Testis (tissue), 3 donors: ENCODE results near the gene SPDEF. TPM values are rescaled to one million over a fixed set of nuclear protein-coding genes. Genes with fewer than 3 reads are reported as not detected.

Experiments
- DNase-seq: peaks from one replicate; pipeline ENCODE4 v3.0.0-alpha.2; 2019
- H3K27ac ChIP-seq, 2 donors: fragments of 200-600 bp; sonication (generic); one replicate each; pipeline ENCODE4 v1.5.1; 2019
- H3K27me3 ChIP-seq: fragments of 200-600 bp; sonication (generic); one replicate; pipeline ENCODE4 v1.5.1; 2019
- H3K36me3 ChIP-seq: fragments of 200-600 bp; sonication (generic); one replicate; pipeline ENCODE4 v1.5.1; 2017; ENCODE audit warnings: low read depth; ENCODE audit errors: missing control alignments
- H3K4me1 ChIP-seq: fragments of 200-600 bp; sonication (generic); one replicate; pipeline ENCODE4 v1.5.1; 2019
- H3K4me3 ChIP-seq, 2 donors: fragments of 200-600 bp; sonication (generic); one replicate each; pipeline ENCODE4 v1.5.1; 2017 to 2019
- H3K9me3 ChIP-seq: fragments of 200-600 bp; sonication (generic); one replicate; pipeline ENCODE4 v1.5.1; 2017
- POLR2A ChIP-seq: fragments of 450-650 bp; IDR thresholded peaks from one replicate; pipeline ENCODE4 v1.6.1; 2017; ENCODE audit warnings: antibody characterized with exemption, mild to moderate bottlenecking, moderate library complexity
- WGBS, 2 donors: methylation state at CpG; one replicate each; pipeline ENCODE4 v1.1.5; 2018; 5-methylcytosine and 5-hydroxymethylcytosine counted together
- intact Hi-C: fragments of 100-400 bp; cut with DNase I; formaldehyde crosslinking; loops from one replicate; pipeline ENCODE4 v1.15.1; 2023; ENCODE audit warnings: low total_unique reads
- polyA plus RNA-seq: library from polyadenylated mRNA; stranded (reverse); fragments of 350-450 nt; fragmentation: Illumina TruSeq; extraction: RNeasy Lipid Tissue Mini Kit (QIAGEN cat#74804); gene quantifications from one replicate; pipeline ENCODE4 v1.2.3, GENCODE V29; 2014; ENCODE audit warnings: low read depth, low replicate concordance; ENCODE audit not compliant: insufficient read depth
- total RNA-seq, 2 donors: library from RNA; depleted of rRNA; stranded (reverse); fragments of >200 nt; gene quantifications; one replicate each; pipeline ENCODE4 v1.2.3, GENCODE V29; 2016
- TF ChIP-seq, protein P1 (sequence below), 3 experiments: fragments of 450-650 bp in 2 of 3; fragments of 200-600 bp in 1 of 3; sonication (generic) in 1 of 3; IDR thresholded peaks; one replicate each; pipeline ENCODE4 v1.5.1; 2016 to 2019; ENCODE audit warnings: antibody characterized with exemption in 3 of 3, mild to moderate bottlenecking in 2 of 3, moderate library complexity in 1 of 3

The SPDEF gene
- total and polyA plus RNA-seq, 3 donors from 2014 or later = 0.33 to 0.62 (median 0.47) TPM

DNA sequence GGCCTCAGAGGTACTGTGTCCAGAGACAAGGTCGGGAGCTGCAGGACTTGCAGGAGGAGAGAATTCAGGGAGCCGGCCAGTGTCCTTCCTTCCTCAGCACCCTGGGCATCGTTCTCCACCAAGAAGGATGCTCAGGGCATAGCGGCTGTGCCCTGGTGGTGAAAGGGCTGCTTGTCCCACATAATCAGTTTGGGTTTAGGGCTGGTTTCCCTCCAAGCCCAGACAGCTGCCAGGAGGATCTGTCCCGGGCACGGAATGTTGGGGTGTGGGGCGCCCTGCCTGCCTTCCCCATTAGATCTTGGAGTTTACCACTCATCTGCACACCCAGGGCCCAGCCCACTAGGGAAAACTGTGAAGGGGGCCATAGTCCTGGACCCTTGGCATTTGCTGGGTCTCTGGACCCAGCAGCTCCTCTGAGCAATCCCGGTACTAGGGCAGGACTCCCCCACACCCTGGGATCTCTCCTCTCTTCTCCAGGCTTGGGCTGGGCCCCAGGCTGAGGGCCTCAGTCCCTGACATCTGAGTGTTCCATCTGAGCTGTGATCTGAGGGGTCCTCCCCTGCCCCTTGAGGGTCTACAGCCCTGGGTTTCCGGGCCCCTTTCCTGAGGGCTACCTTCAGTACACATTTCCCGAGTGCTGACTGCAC lies 18.6 kb upstream of the SPDEF start:
- 75 to 79% methylated on average over 7 to 10 of the region's 10 CpGs for WGBS, 2 donors
- H3K4me3 ChIP-seq = no peak overlapping the region
- H3K9me3 ChIP-seq = no peaks in the 10 kb centered on the region
- no peaks in the 10 kb centered on the region for H3K4me1 ChIP-seq
- no peak for DNase-seq
- H3K36me3 ChIP-seq = no peaks in the 10 kb centered on the region
- intact Hi-C loops = no loop called here
- no peaks in the 10 kb centered on the region for H3K27me3 ChIP-seq
- TF ChIP-seq, protein P1, sequence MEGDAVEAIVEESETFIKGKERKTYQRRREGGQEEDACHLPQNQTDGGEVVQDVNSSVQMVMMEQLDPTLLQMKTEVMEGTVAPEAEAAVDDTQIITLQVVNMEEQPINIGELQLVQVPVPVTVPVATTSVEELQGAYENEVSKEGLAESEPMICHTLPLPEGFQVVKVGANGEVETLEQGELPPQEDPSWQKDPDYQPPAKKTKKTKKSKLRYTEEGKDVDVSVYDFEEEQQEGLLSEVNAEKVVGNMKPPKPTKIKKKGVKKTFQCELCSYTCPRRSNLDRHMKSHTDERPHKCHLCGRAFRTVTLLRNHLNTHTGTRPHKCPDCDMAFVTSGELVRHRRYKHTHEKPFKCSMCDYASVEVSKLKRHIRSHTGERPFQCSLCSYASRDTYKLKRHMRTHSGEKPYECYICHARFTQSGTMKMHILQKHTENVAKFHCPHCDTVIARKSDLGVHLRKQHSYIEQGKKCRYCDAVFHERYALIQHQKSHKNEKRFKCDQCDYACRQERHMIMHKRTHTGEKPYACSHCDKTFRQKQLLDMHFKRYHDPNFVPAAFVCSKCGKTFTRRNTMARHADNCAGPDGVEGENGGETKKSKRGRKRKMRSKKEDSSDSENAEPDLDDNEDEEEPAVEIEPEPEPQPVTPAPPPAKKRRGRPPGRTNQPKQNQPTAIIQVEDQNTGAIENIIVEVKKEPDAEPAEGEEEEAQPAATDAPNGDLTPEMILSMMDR (IDR thresholded peaks at IDR 0.05) = no peak
- no peak overlapping the region for H3K27ac ChIP-seq

DNA sequence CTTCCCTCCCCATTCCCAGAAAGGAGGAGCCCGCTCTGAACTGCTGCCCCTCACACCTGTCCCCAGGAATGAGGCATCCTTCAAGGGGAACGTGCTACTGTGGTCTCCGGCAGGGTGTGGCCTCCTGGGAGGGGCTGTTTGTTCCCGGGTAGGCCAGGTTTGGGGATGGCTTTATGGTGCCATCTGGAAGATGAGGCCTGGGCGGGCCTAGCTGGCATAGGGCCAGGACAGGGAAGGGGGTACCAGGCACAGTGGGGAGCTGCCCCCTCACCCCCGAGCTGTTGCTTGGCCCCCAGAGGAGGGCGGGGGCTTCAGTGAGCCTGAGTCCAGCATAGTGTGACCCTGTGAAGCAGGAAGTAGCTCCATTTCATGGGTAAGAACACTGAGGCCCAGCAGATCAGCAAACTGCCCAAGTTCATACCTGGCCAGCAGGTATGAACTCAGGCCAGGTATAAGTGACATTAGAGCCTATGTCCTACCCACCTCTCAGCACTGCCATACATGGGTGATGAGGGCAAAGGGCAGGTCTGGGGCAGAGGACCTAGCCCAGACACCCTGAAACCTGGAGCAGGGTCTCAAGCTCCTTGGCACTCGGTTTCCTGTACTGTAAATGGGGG lies 17.5 kb upstream of the SPDEF start:
- Histone ChIP-seq H3K27me3 (no peaks in the 10 kb centered on the region), H3K9me3 (no peaks in the 10 kb centered on the region), H3K4me1 (no peaks in the 10 kb centered on the region), H3K36me3 (no peaks in the 10 kb centered on the region), H3K4me3 (no peak overlapping the region), H3K27ac (no peak overlapping the region)
- DNase-seq = no peak
- TF ChIP-seq POLR2A = no peak
- TF ChIP-seq, protein P1 (IDR thresholded peaks at IDR 0.05) = no peak
- 78 to 89% methylated on average over 6 to 8 of the region's 8 CpGs for WGBS, 2 donors
- intact Hi-C loops = no loop called here

DNA sequence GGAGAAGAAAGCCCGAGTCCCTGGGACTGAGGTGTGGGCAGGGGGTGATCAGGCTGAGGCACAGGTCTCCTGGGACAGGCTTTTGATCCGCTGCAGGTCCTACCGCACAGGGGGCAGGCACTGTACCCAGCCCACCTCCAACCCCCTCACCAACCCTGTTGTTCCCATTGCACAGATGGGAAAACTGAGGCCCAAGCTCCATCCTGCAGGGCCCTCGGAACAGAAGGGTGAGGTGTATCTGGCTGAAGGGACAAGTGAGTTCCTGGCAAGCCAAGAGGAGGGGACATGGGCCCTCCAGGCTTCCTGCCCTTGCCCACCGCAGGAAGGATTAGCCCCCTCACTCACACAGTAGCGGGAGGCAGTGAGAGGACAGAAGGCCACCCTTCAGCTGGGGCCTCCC lies 16.5 kb upstream of the SPDEF start:
- Histone ChIP-seq H3K4me1 (no peaks in the 10 kb centered on the region), H3K9me3 (no peaks in the 10 kb centered on the region), H3K36me3 (no peaks in the 10 kb centered on the region), H3K4me3 (no peak overlapping the region), H3K27me3 (no peaks in the 10 kb centered on the region), H3K27ac (no peak overlapping the region)
- intact Hi-C loops = no loop called here
- DNase-seq = no peak
- 91 to 99% methylated on average over 4 to 6 of the region's 6 CpGs for WGBS, 2 donors
- TF ChIP-seq, protein P1 (IDR thresholded peaks at IDR 0.05) = no peak
- TF ChIP-seq POLR2A = no peak

DNA sequence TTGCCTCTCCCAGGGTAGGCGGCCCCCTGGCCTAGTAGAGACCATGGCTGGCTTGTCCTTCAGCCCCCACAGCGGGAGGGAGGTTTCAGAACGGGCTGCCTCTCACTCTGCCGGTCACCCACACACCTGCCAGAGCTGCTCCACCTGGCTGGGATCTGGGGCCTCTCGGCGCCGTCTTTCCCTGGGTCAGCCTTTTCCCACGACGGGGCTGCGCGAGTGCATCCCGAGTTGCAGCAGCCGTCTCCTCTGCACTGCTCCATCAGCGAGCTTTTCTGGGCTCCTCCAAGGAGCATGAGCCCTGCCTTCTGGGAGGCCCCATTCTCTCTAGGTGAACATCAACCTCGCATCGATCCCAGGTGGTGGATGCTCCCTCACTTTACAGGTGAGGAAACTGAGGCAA lies 15.9 kb upstream of the SPDEF start:
- no peaks in the 10 kb centered on the region for H3K36me3 ChIP-seq
- 74 to 100% methylated on average over 4 to 16 of the region's 16 CpGs for WGBS, 2 donors
- H3K4me3 ChIP-seq = no peak overlapping the region
- TF ChIP-seq POLR2A = no peak
- TF ChIP-seq, protein P1 (IDR thresholded peaks at IDR 0.05) = no peak
- H3K27me3 ChIP-seq = no peaks in the 10 kb centered on the region
- H3K9me3 ChIP-seq = no peaks in the 10 kb centered on the region
- no peaks in the 10 kb centered on the region for H3K4me1 ChIP-seq
- no peak overlapping the region for H3K27ac ChIP-seq
- DNase-seq = no peak
- intact Hi-C loops = no loop called here

DNA sequence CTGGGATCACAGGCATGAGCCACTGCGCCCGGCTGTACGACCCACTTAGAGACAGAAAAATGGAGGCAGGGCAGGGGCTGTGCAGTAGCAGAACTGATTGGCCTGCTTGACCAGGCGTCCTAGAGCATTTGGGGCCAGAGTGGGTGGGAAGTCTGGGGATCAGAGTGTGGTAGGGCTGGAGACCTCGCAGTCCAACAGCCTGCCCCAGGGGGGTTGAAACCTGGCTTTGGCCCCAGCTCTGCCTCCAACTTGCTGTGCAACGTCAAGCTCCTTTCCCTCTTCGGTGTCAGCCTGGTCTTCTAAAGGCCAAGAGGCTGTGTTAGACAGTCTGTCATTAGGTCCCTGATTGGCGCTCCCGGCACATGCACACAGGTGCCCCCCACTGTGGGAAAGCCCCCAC lies 15.3 kb upstream of the SPDEF start:
- H3K36me3 ChIP-seq = no peaks in the 10 kb centered on the region
- TF ChIP-seq, protein P1 (IDR thresholded peaks at IDR 0.05) = no peak
- TF ChIP-seq POLR2A = no peak
- H3K4me3 ChIP-seq = no peak overlapping the region
- DNase-seq = no peak
- no peak overlapping the region for H3K27ac ChIP-seq
- no peaks in the 10 kb centered on the region for H3K27me3 ChIP-seq
- 67 to 77% methylated on average over 9 of the region's 9 CpGs for WGBS, 2 donors
- H3K4me1 ChIP-seq = no peaks in the 10 kb centered on the region
- no peaks in the 10 kb centered on the region for H3K9me3 ChIP-seq
- intact Hi-C loops = no loop called here
